Measurements from ENCODE around the gene ANKS1B.

GRCh38 chr12:99771659-99772058, 213.1 kb downstream of the ANKS1B start:
- TF ChIP-seq POLR2A (IDR thresholded peaks at IDR 0.05) = no peak
- TF ChIP-seq, protein P1, sequence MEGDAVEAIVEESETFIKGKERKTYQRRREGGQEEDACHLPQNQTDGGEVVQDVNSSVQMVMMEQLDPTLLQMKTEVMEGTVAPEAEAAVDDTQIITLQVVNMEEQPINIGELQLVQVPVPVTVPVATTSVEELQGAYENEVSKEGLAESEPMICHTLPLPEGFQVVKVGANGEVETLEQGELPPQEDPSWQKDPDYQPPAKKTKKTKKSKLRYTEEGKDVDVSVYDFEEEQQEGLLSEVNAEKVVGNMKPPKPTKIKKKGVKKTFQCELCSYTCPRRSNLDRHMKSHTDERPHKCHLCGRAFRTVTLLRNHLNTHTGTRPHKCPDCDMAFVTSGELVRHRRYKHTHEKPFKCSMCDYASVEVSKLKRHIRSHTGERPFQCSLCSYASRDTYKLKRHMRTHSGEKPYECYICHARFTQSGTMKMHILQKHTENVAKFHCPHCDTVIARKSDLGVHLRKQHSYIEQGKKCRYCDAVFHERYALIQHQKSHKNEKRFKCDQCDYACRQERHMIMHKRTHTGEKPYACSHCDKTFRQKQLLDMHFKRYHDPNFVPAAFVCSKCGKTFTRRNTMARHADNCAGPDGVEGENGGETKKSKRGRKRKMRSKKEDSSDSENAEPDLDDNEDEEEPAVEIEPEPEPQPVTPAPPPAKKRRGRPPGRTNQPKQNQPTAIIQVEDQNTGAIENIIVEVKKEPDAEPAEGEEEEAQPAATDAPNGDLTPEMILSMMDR (IDR thresholded peaks at IDR 0.05) = no peak

Measured in thyroid gland (tissue), 4 donors.